DOHH2 (cell line): ENCODE measurements around the gene PCDHB8.
"Not testable (repeated sequence)": the region's sequence is repeated elsewhere in the genome, so short reads cannot be mapped to it uniquely, and the experiment has no call there.

Experiments
- EZH2phosphoT487 ChIP-seq: fragments of 200-600 bp; sonication (generic); IDR thresholded peaks from 2 replicates; pipeline ENCODE4 v1.6.1; 2017; ENCODE audit warnings: borderline replicate concordance, mild to moderate bottlenecking, antibody characterized with exemption, low read length, moderate library complexity, mixed read lengths
- TF ChIP-seq, protein P1 (sequence below): fragments of 200-600 bp; sonication (generic); IDR thresholded peaks from one replicate; pipeline ENCODE4 v1.5.1; 2014; ENCODE audit warnings: antibody characterized with exemption, mild to moderate bottlenecking, low read depth, low read length; ENCODE audit not compliant: poor library complexity, severe bottlenecking

DNA sequence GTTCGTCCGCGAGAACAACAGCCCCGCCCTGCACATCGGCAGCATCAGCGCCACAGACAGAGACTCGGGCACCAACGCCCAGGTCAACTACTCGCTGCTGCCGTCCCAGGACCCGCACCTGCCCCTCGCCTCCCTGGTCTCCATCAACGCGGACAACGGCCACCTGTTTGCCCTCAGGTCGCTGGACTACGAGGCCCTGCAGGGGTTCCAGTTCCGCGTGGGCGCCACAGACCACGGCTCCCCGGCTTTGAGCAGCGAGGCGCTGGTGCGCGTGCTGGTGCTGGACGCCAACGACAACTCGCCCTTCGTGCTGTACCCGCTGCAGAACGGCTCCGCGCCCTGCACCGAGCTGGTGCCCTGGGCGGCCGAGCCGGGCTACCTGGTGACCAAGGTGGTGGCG is 32.7 kb downstream of the PCDHB8 start:
- TF ChIP-seq, protein P1, sequence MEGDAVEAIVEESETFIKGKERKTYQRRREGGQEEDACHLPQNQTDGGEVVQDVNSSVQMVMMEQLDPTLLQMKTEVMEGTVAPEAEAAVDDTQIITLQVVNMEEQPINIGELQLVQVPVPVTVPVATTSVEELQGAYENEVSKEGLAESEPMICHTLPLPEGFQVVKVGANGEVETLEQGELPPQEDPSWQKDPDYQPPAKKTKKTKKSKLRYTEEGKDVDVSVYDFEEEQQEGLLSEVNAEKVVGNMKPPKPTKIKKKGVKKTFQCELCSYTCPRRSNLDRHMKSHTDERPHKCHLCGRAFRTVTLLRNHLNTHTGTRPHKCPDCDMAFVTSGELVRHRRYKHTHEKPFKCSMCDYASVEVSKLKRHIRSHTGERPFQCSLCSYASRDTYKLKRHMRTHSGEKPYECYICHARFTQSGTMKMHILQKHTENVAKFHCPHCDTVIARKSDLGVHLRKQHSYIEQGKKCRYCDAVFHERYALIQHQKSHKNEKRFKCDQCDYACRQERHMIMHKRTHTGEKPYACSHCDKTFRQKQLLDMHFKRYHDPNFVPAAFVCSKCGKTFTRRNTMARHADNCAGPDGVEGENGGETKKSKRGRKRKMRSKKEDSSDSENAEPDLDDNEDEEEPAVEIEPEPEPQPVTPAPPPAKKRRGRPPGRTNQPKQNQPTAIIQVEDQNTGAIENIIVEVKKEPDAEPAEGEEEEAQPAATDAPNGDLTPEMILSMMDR = not testable (repeated sequence)
- TF ChIP-seq EZH2phosphoT487 = not testable (repeated sequence)
